Psoas muscle (tissue), 8 donors: Measurements from ENCODE around the gene TEX51. TPM values are rescaled to one million over a fixed set of nuclear protein-coding genes. Genes with fewer than 3 reads are reported as not detected.

Source experiments
- ATAC-seq, 4 donors: fragments of 200-7000 bp; cut with Tn5 transposase; one replicate each; pipeline ENCODE4 v1.9.1; 2020; ENCODE audit warnings: moderate library complexity in 3 of 4, mild to moderate bottlenecking in 2 of 4
- DNase-seq, 2 donors: peaks; one replicate each; pipeline ENCODE4 v3.0.0-alpha.2; 2020
- H3K27ac ChIP-seq: fragments of 200-600 bp; one replicate; pipeline ENCODE4 v1.8.0; 2022
- H3K27me3 ChIP-seq, 3 donors: fragments of 200-600 bp in 1 of 3; one replicate each; pipeline versions ENCODE4 v1.6.1 to v1.8.0; 2013 to 2022; ENCODE audit warnings: low read length in 2 of 3, mild to moderate bottlenecking in 2 of 3, moderate library complexity in 1 of 3; ENCODE audit not compliant: insufficient read depth in 3 of 3
- H3K36me3 ChIP-seq, 2 donors: fragments of 200-600 bp in 1 of 2; one replicate each; pipeline versions ENCODE4 v1.6.1 to v1.8.0; 2013 to 2022; ENCODE audit warnings: low read depth in 1 of 2, mild to moderate bottlenecking in 1 of 2, moderate library complexity in 1 of 2; ENCODE audit not compliant: insufficient read depth in 1 of 2
- H3K4me1 ChIP-seq: fragments of 200-600 bp; one replicate; pipeline ENCODE4 v1.8.0; 2022
- H3K4me3 ChIP-seq: fragments of 200-600 bp; one replicate; pipeline ENCODE4 v1.8.0; 2022; ENCODE audit warnings: mild to moderate bottlenecking
- H3K9me3 ChIP-seq: fragments of 200-600 bp; one replicate; pipeline ENCODE4 v1.8.0; 2022
- CTCF ChIP-seq: fragments of 200-600 bp; IDR thresholded peaks from one replicate; pipeline ENCODE4 v1.8.0; 2022; ENCODE audit warnings: antibody characterized with exemption
- WGBS, 3 donors: extraction: QIAGEN DNeasy Blood & Tissue Kit; methylation state at CpG; one replicate each; pipeline versions ENCODE4 v1.1.6 to v1.1.7; 2013; 5-methylcytosine and 5-hydroxymethylcytosine counted together
- intact Hi-C, 2 donors: fragments of 100-400 bp; cut with DNase I; formaldehyde crosslinking; loops; one replicate each; pipeline versions ENCODE4 v1.11.0 to v1.14.2; 2022
- polyA plus RNA-seq, 3 donors: library from polyadenylated mRNA; stranded (reverse); fragments of 200-250 nt; gene quantifications; one replicate each; pipeline ENCODE4 v1.2.3, GENCODE V29; 2013
- total RNA-seq, 4 donors: library from RNA; stranded (reverse); fragmentation: NEBNext Ultra II Directional in 2 of 4; extraction: Animal tissue kit (Norgen Biotek cat#: 25700) in 2 of 4; gene quantifications; one replicate each; pipeline versions ENCODE4 v1.2.1 to v1.2.4, GENCODE V29; 2021 to 2023
- donor health status: healthy with polysubstance abuse.
- donor health status: DM: no; HTN: no; CAD: no; lungs with moderate emphysema.
- donor health status: Bipolar disorder and iron deficiency.
- donor health status: healthy.
- donor health status: DM: yes; HTN: yes; CAD: no.
- donor health status: DM: no; HTN: no; CAD: no.
- donor health status: DM: no; HTN: no; CAD: no.
- donor health status: DM: yes; HTN: yes; CAD: no.

Gene TEX51
- total and polyA plus RNA-seq, 7 donors: not detected

GRCh38 chr2:126859631-126860030, 39.1 kb upstream of the TEX51 start:
- Histone ChIP-seq H3K27ac (no peak overlapping the region), H3K4me1 (no peaks in the 10 kb centered on the region), H3K9me3 (no peaks in the 10 kb centered on the region), H3K36me3 (no peaks in the 10 kb centered on the region), H3K4me3 (no peak overlapping the region), H3K27me3 (peaks cover 0 to 2% (median 0%) of the 10 kb centered on the region in 3 donors)
- no peak for TF ChIP-seq CTCF
- no peak for DNase-seq
- no peak for ATAC-seq
- intact Hi-C loops: no loop called here

- H3K4me3 ChIP-seq: no peak overlapping the region
- H3K27ac ChIP-seq: no peak overlapping the region
- intact Hi-C loops: no loop called here
- H3K4me1 ChIP-seq: no peaks in the 10 kb centered on the region
- WGBS, 3 donors: 60 to 70% (median 61%) methylated on average over 2 of the region's 2 CpGs
- no peaks in the 10 kb centered on the region for H3K36me3 ChIP-seq
- ATAC-seq (no peak), DNase-seq (no peak)
- no peak for TF ChIP-seq CTCF
- no peaks in the 10 kb centered on the region for H3K9me3 ChIP-seq
- H3K27me3 ChIP-seq: peaks cover 0 to 2% (median 0%) of the 10 kb centered on the region in 3 donors
These were observed 38.3 kb upstream of the TEX51 start for GRCh38 chr2:126860385-126860784.

GRCh38 chr2:126862730-126863129, 36.0 kb upstream of the TEX51 start:
- Histone ChIP-seq H3K36me3 (no peaks in the 10 kb centered on the region), H3K9me3 (no peaks in the 10 kb centered on the region), H3K27me3 (peaks cover 0 to 2% (median 0%) of the 10 kb centered on the region in 3 donors), H3K4me1 (no peaks in the 10 kb centered on the region), H3K27ac (no peak overlapping the region), H3K4me3 (no peak overlapping the region)
- no peak for TF ChIP-seq CTCF
- intact Hi-C loops: no loop called here
- WGBS, 3 donors: 55 to 85% (median 58%) methylated on average over 1 of the region's 1 CpG
- DNase-seq (no peak), ATAC-seq (no peak)

- H3K4me3 ChIP-seq: no peak overlapping the region
- no peaks in the 10 kb centered on the region for H3K9me3 ChIP-seq
- peaks cover 0 to 2% (median 0%) of the 10 kb centered on the region in 3 donors for H3K27me3 ChIP-seq
- H3K27ac ChIP-seq: no peak overlapping the region
- H3K4me1 ChIP-seq: no peaks in the 10 kb centered on the region
- WGBS, 3 donors: 55 to 59% (median 58%) methylated on average over 5 of the region's 5 CpGs
- ATAC-seq (no peak), DNase-seq (no peak)
- TF ChIP-seq CTCF: no peak
- intact Hi-C loops: no loop called here
- H3K36me3 ChIP-seq: no peaks in the 10 kb centered on the region
These were observed 35.2 kb upstream of the TEX51 start for GRCh38 chr2:126863336-126864015.

DNA sequence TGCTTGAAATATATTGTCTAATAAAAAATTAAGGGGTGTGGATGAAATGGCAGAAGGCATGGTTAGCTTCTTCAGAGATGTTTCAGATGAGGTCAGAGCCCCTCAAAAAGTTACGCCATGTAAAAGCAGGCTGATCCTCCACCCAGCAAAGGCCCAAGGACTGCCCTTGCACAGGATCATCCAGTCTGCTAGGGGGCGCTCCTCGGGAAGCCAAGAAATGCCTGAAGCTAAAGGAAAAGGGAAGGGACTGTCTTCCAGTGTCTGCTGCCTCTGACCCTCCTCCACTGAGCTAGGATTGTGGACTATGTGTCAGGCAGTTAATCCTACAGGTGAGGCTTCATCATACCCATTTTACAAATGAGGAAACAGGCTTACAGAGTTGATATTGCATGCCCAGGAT, 33.8 kb upstream of the TEX51 start:
- Histone ChIP-seq H3K9me3 (no peaks in the 10 kb centered on the region), H3K4me3 (no peak overlapping the region), H3K27ac (no peak overlapping the region), H3K27me3 (peaks cover 0 to 2% (median 0%) of the 10 kb centered on the region in 3 donors), H3K36me3 (no peaks in the 10 kb centered on the region), H3K4me1 (no peaks in the 10 kb centered on the region)
- 67 to 77% (median 76%) methylated on average over 3 of the region's 3 CpGs for WGBS, 3 donors
- TF ChIP-seq CTCF: no peak
- DNase-seq: no peak
- intact Hi-C loops: no loop called here
- ATAC-seq: no peak
